Measurements from ENCODE around the gene GALNTL6. TPM values are rescaled to one million over a fixed set of nuclear protein-coding genes. Genes with fewer than 3 reads are reported as not detected.
"Not testable (repeated sequence)": the region's sequence is repeated elsewhere in the genome, so short reads cannot be mapped to it uniquely, and the experiment has no call there.

The GALNTL6 gene
- total RNA-seq, 2 experiments from 2014 or later = not detected

GRCh38 chr4:172772781-172773180, 959.6 kb downstream of the GALNTL6 start:
- Mint-ChIP-seq H3K27ac (no peak overlapping the region), H3K9me3 (ENCODE audit: insufficient read depth) (no peaks in the 10 kb centered on the region), H3K4me3 (no peak overlapping the region), H3K27me3 (ENCODE audit: low read depth) (no peaks in the 10 kb centered on the region), H3K36me3 (ENCODE audit: low read depth) (no peaks in the 10 kb centered on the region), H3K4me1 (ENCODE audit: low read depth) (no peaks in the 10 kb centered on the region)
- no peak for DNase-seq
- CTCF ChIA-PET = no interaction called here
- POLR2A ChIA-PET = no interaction called here
- ATAC-seq = no peak

DNA sequence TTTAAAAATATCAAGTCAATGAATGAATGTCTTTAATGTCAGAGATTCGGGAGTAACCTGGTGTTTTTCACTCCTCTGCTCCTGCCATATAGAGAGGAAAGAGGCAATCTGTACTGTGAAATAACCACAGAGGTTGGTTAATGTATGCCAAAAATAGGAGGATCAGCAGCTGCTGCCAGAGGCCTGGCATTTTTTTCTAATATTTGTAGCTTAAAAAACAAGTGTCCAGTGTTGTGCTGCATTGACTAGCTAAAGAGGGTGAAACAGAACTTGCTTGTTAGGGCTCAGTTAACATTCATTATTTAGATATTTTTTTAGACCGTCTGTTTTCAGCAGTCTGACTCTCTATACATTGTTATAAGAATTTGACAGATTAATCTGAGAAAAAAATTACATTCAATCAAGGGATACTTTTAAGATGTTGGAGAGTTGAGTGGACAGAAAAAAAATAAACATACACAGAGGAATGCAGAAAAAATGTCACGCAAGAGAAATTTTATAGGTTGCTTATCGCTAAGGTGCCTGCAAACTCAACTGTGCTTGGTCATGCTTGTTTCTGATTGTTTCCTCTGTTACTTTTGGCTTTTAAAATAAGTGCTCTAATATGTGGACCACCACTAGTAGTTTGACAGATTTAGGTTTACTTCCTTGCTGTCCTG, 963.1 kb downstream of the GALNTL6 start:
- ATAC-seq = no peak
- Mint-ChIP-seq H3K36me3 (ENCODE audit: low read depth) (no peaks in the 10 kb centered on the region), H3K4me1 (ENCODE audit: low read depth) (no peaks in the 10 kb centered on the region), H3K4me3 (no peak overlapping the region), H3K27ac (no peak overlapping the region), H3K27me3 (ENCODE audit: low read depth) (no peaks in the 10 kb centered on the region), H3K9me3 (ENCODE audit: insufficient read depth) (no peaks in the 10 kb centered on the region)
- ChIA-PET POLR2A (no interaction called here), CTCF (no interaction called here)
- no peak for DNase-seq

DNA sequence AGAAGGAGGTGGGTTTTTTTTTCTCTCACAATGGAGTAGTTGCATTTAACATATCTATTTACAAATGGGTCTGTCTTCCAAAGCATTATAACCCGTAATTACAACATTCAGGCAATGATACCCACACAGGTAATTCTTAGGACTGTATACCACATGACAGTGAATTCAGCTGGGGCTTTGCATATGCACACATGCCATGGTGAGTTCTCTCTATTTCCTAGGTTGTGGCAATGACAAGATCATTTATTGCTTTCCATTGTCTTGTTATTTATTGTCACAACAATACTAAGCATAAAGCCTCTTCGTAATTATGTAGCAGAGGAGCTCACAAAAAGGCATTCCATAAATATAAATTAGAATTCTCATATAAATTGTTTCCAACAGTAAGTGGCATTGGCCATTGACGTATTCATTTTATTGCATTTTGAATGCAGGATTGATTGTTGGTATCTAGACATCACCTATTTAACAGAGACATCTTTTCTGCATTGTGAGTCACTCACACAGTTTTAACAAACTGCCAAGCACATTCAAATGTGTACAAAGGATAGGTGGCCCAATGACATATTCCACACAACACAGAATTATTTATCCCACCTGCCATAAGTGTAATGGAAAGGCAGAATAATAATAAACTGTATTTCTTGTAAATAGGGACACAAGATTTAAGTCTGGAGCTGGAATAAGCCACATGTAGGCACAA, 964.7 kb downstream of the GALNTL6 start:
- H3K27me3 Mint-ChIP-seq (ENCODE audit: low read depth) = no peaks in the 10 kb centered on the region
- no peaks in the 10 kb centered on the region for H3K9me3 Mint-ChIP-seq (ENCODE audit: insufficient read depth)
- ChIA-PET CTCF (no interaction called here), POLR2A (no interaction called here)
- H3K4me1 Mint-ChIP-seq (ENCODE audit: low read depth) = no peaks in the 10 kb centered on the region
- H3K27ac Mint-ChIP-seq = no peak overlapping the region
- ATAC-seq (no peak), DNase-seq (no peak)
- no peak overlapping the region for H3K4me3 Mint-ChIP-seq
- H3K36me3 Mint-ChIP-seq (ENCODE audit: low read depth) = no peaks in the 10 kb centered on the region

DNA sequence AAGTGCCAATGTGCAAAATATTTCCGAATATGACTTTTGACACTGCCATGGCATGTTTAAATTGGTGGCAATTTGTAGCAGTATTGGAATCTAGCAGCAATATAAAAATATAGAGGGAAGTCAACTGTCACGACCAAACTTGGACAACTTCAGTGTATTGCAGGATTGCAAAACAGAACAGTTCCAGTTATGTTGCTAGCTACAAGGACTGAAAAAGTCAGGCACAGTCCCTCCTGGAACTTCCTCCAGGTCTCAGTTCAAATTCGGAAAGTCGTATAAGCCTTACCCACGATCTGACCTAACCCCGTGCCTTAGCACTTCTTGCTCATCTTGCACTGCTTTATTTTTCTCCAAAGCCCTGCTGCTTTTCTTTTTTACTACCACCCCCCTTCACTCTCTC, 965.4 kb downstream of the GALNTL6 start:
- DNase-seq (no peak), ATAC-seq (no peak)
- Mint-ChIP-seq H3K27me3 (ENCODE audit: low read depth) (no peaks in the 10 kb centered on the region), H3K27ac (no peak overlapping the region), H3K9me3 (ENCODE audit: insufficient read depth) (no peaks in the 10 kb centered on the region), H3K4me3 (no peak overlapping the region), H3K4me1 (ENCODE audit: low read depth) (no peaks in the 10 kb centered on the region), H3K36me3 (ENCODE audit: low read depth) (no peaks in the 10 kb centered on the region)
- ChIA-PET CTCF (no interaction called here), POLR2A (no interaction called here)

GRCh38 chr4:172780566-172781081, 967.4 kb downstream of the GALNTL6 start:
- CTCF ChIA-PET = no interaction called here
- no peaks in the 10 kb centered on the region for H3K9me3 Mint-ChIP-seq (ENCODE audit: insufficient read depth)
- no peak overlapping the region for H3K4me3 Mint-ChIP-seq
- POLR2A ChIA-PET = no interaction called here
- no peaks in the 10 kb centered on the region for H3K27me3 Mint-ChIP-seq (ENCODE audit: low read depth)
- no peak overlapping the region for H3K27ac Mint-ChIP-seq
- DNase-seq (no peak), ATAC-seq (no peak)
- no peaks in the 10 kb centered on the region for H3K36me3 Mint-ChIP-seq (ENCODE audit: low read depth)
- no peaks in the 10 kb centered on the region for H3K4me1 Mint-ChIP-seq (ENCODE audit: low read depth)

- H3K27me3 Mint-ChIP-seq (ENCODE audit: low read depth) = no peaks in the 10 kb centered on the region
- ChIA-PET POLR2A (no interaction called here), CTCF (no interaction called here)
- no peak overlapping the region for H3K4me3 Mint-ChIP-seq
- H3K9me3 Mint-ChIP-seq (ENCODE audit: insufficient read depth) = no peaks in the 10 kb centered on the region
- H3K4me1 Mint-ChIP-seq (ENCODE audit: low read depth) = no peaks in the 10 kb centered on the region
- no peak for DNase-seq
- no peak overlapping the region for H3K27ac Mint-ChIP-seq
- no peaks in the 10 kb centered on the region for H3K36me3 Mint-ChIP-seq (ENCODE audit: low read depth)
- ATAC-seq = no peak
Observed at GRCh38 chr4:172785613-172786012, 972.4 kb downstream of the GALNTL6 start.

- ATAC-seq = no peak
- CTCF ChIA-PET = no interaction called here
- Mint-ChIP-seq H3K4me1 (ENCODE audit: low read depth) (no peaks in the 10 kb centered on the region), H3K27me3 (ENCODE audit: low read depth) (no peaks in the 10 kb centered on the region), H3K27ac (no peak overlapping the region), H3K4me3 (no peak overlapping the region), H3K9me3 (ENCODE audit: insufficient read depth) (no peaks in the 10 kb centered on the region), H3K36me3 (ENCODE audit: low read depth) (no peaks in the 10 kb centered on the region)
- DNase-seq = no peak
- POLR2A ChIA-PET = no interaction called here
Observed at GRCh38 chr4:172786039-172786792, 973.0 kb downstream of the GALNTL6 start.

DNA sequence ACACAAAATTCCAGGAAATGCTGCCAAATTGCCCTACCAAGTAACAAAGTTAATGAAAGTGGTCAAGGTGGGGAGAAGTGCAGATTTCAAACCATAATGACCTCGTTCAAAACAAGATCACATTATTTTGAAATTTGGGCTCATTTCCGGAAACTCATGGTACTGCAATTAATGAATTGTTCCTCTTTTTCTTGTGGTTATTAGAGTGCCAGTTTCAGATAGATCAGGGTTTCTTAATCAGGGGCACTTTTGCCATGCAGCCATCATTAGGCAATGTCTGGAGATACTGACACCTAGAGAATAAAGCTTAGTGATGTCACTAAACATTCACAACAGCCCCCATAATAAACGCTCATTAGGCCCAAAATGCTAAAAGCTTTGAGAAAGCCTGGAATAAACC, 973.9 kb downstream of the GALNTL6 start:
- Mint-ChIP-seq H3K4me3 (no peak overlapping the region), H3K36me3 (ENCODE audit: low read depth) (no peaks in the 10 kb centered on the region), H3K4me1 (ENCODE audit: low read depth) (no peaks in the 10 kb centered on the region), H3K27me3 (ENCODE audit: low read depth) (no peaks in the 10 kb centered on the region), H3K27ac (no peak overlapping the region), H3K9me3 (ENCODE audit: insufficient read depth) (no peaks in the 10 kb centered on the region)
- ChIA-PET POLR2A (no interaction called here), CTCF (no interaction called here)
- DNase-seq (no peak), ATAC-seq (no peak)

GRCh38 chr4:172791841-172792240, 978.6 kb downstream of the GALNTL6 start:
- H3K27ac Mint-ChIP-seq = no peak overlapping the region
- H3K36me3 Mint-ChIP-seq (ENCODE audit: low read depth) = no peaks in the 10 kb centered on the region
- CTCF ChIA-PET = no interaction called here
- no peaks in the 10 kb centered on the region for H3K27me3 Mint-ChIP-seq (ENCODE audit: low read depth)
- H3K9me3 Mint-ChIP-seq (ENCODE audit: insufficient read depth) = no peaks in the 10 kb centered on the region
- POLR2A ChIA-PET = no interaction called here
- no peak overlapping the region for H3K4me3 Mint-ChIP-seq
- no peak for ATAC-seq
- DNase-seq = no peak
- H3K4me1 Mint-ChIP-seq (ENCODE audit: low read depth) = no peaks in the 10 kb centered on the region

DNA sequence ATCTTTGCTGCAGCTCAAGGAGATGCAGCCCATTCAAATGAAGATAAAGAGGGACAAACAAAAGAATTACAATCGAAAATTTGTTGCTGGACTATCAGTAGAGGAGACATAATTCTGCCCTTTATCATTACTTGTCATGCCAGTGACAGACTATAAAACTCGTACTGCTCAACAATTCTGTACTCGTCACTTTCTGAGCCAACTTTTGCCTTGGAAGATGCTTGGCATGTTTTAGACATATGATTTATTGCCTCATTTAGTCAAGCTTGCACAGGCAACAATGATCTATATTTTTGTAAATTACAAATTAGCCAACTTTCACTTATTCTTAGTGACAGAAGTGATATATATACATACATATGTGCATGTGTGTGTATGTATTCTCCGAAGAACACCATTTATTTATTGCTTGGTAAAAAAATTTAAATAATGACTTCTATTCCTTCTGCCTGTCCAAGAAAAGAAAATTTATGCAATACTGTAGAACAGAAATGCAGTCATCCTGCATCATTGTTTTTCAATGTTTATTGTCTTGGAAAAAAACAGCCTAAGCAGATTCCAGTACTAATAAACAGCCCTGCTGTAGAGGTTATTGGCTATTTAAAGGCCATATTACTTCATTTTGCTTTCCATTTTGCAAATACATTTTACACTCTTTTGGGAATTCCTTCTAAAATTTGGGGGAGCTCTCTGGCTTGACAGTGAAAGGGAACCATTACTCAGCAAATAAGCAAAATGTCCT, 980.5 kb downstream of the GALNTL6 start:
- no peaks in the 10 kb centered on the region for H3K36me3 Mint-ChIP-seq (ENCODE audit: low read depth)
- ChIA-PET POLR2A (no interaction called here), CTCF (no interaction called here)
- no peaks in the 10 kb centered on the region for H3K9me3 Mint-ChIP-seq (ENCODE audit: insufficient read depth)
- no peaks in the 10 kb centered on the region for H3K4me1 Mint-ChIP-seq (ENCODE audit: low read depth)
- ATAC-seq (no peak), DNase-seq (no peak)
- H3K27ac Mint-ChIP-seq = no peak overlapping the region
- H3K27me3 Mint-ChIP-seq (ENCODE audit: low read depth) = no peaks in the 10 kb centered on the region
- no peak overlapping the region for H3K4me3 Mint-ChIP-seq

GRCh38 chr4:172794307-172794703, 981.1 kb downstream of the GALNTL6 start:
- H3K27ac Mint-ChIP-seq = no peak overlapping the region
- H3K4me1 Mint-ChIP-seq (ENCODE audit: low read depth) = no peaks in the 10 kb centered on the region
- no peaks in the 10 kb centered on the region for H3K36me3 Mint-ChIP-seq (ENCODE audit: low read depth)
- H3K4me3 Mint-ChIP-seq = no peak overlapping the region
- POLR2A ChIA-PET = no interaction called here
- no peak for DNase-seq
- no peaks in the 10 kb centered on the region for H3K9me3 Mint-ChIP-seq (ENCODE audit: insufficient read depth)
- no peak for ATAC-seq
- H3K27me3 Mint-ChIP-seq (ENCODE audit: low read depth) = no peaks in the 10 kb centered on the region
- CTCF ChIA-PET = no interaction called here

DNA sequence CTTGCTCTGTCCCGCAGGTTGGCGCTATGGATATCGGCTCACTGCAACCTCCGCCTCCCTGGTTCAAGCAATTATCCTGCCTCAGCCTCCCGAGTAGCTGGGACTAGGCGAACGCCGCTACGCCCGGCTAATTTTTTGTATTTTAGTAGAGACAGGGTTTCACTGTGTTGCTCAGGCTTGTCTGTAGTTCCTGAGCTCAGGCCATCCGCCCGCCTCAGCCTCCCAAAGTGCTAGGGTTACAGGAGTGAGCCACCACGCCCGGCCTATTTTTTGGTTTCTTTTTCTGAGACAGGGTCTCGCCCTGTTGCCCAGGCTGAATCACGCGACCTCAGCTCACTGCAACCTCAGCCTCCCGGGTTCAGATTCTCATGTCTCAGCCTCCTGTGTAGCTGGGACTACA, 984.1 kb downstream of the GALNTL6 start:
- H3K27me3 Mint-ChIP-seq (ENCODE audit: low read depth); H3K4me3 Mint-ChIP-seq; CTCF ChIA-PET; DNase-seq; H3K36me3 Mint-ChIP-seq (ENCODE audit: low read depth); ATAC-seq; H3K27ac Mint-ChIP-seq; POLR2A ChIA-PET; H3K9me3 Mint-ChIP-seq (ENCODE audit: insufficient read depth); H3K4me1 Mint-ChIP-seq (ENCODE audit: low read depth): not testable (repeated sequence)

All from activated CD8-positive, alpha-beta T cell treated with anti-CD3 and anti-CD28 coated beads, Interleukin-2, amount 10 ng/mL, durations not matched to agents 7 days and 5 days (primary cell).